Measurements from ENCODE around the gene FOXP1. TPM values are rescaled to one million over a fixed set of nuclear protein-coding genes. Genes with fewer than 3 reads are reported as not detected.

FOXP1 gene
- total RNA-seq, 2 experiments from 2014 or later: 116 to 131 TPM

DNA sequence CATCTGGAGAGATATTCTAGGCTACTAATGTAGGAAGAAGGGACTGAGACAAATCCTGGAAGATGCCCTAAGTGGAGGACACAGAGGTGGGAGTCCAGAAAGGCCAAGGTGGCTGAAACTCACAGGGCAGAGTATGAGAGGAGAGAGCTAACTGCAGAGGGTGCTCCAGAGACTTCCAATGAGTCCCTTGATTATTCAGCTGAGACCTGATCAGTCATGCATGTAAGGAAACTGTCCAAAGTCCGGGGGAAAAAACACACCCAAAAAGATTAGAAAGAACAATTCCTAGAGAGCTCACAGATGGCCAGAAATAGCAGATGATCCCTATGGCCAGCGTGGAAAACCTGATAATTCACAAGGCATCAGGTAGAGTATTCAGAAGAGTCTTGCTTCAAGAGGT, 18.7 kb upstream of the FOXP1 start:
- no peak overlapping the region for H3K4me3 Mint-ChIP-seq
- CTCF ChIA-PET: no interaction called here
- no peaks in the 10 kb centered on the region for H3K36me3 Mint-ChIP-seq (ENCODE audit: low read depth)
- H3K4me1 Mint-ChIP-seq: peaks cover 4% of the 10 kb centered on the region
- peaks cover 18% of the 10 kb centered on the region for H3K9me3 Mint-ChIP-seq
- H3K27me3 Mint-ChIP-seq: peaks cover 2% of the 10 kb centered on the region
- POLR2A ChIA-PET: no interaction called here
- H3K27ac Mint-ChIP-seq: no peak overlapping the region
- DNase-seq: no peak

GRCh38 chr3:71601811-71602210, 18.3 kb upstream of the FOXP1 start:
- peaks cover 17% of the 10 kb centered on the region for H3K9me3 Mint-ChIP-seq
- no peaks in the 10 kb centered on the region for H3K36me3 Mint-ChIP-seq (ENCODE audit: low read depth)
- ChIA-PET POLR2A (no interaction called here), CTCF (interaction anchor here (1.2 kb wide), 1 partner anchor 17 kb away, joined by 3 read pairs; no protein-coding TSS in a partner anchor)
- peaks cover 4% of the 10 kb centered on the region for H3K4me1 Mint-ChIP-seq
- no peak overlapping the region for H3K27ac Mint-ChIP-seq
- no peak for DNase-seq
- no peak overlapping the region for H3K4me3 Mint-ChIP-seq
- peaks cover 2% of the 10 kb centered on the region for H3K27me3 Mint-ChIP-seq

GRCh38 chr3:71600646-71601288, 17.2 kb upstream of the FOXP1 start:
- Mint-ChIP-seq H3K9me3 (peaks cover 8% of the 10 kb centered on the region), H3K4me3 (no peak overlapping the region), H3K27me3 (no peaks in the 10 kb centered on the region), H3K27ac (no peak overlapping the region), H3K36me3 (ENCODE audit: low read depth) (peaks cover 4% of the 10 kb centered on the region), H3K4me1 (peaks cover 4% of the 10 kb centered on the region)
- DNase-seq: no peak
- ChIA-PET CTCF (interaction anchor here (1.2 kb wide), 1 partner anchor 16 kb away, joined by 3 read pairs; no protein-coding TSS in a partner anchor), POLR2A (no interaction called here)

GRCh38 chr3:71599416-71599815, 15.9 kb upstream of the FOXP1 start:
- ChIA-PET POLR2A (no interaction called here), CTCF (no interaction called here)
- Mint-ChIP-seq H3K27me3 (no peaks in the 10 kb centered on the region), H3K4me3 (no peak overlapping the region), H3K36me3 (ENCODE audit: low read depth) (peaks cover 6% of the 10 kb centered on the region), H3K9me3 (peaks cover 11% of the 10 kb centered on the region), H3K27ac (no peak overlapping the region), H3K4me1 (peaks cover 4% of the 10 kb centered on the region)
- DNase-seq: no peak

GRCh38 chr3:71598292-71598691, 14.8 kb upstream of the FOXP1 start:
- H3K9me3 Mint-ChIP-seq: peaks cover 15% of the 10 kb centered on the region
- no peaks in the 10 kb centered on the region for H3K27me3 Mint-ChIP-seq
- POLR2A ChIA-PET: no interaction called here
- DNase-seq: no peak
- H3K4me1 Mint-ChIP-seq: peaks cover 4% of the 10 kb centered on the region
- CTCF ChIA-PET: interaction anchor here (1.1 kb wide), 2 partner anchors 9 to 12 kb away, joined by 3 read pairs; no protein-coding TSS in a partner anchor
- peaks cover 10% of the 10 kb centered on the region for H3K36me3 Mint-ChIP-seq (ENCODE audit: low read depth)
- no peak overlapping the region for H3K27ac Mint-ChIP-seq
- H3K4me3 Mint-ChIP-seq: no peak overlapping the region

DNA sequence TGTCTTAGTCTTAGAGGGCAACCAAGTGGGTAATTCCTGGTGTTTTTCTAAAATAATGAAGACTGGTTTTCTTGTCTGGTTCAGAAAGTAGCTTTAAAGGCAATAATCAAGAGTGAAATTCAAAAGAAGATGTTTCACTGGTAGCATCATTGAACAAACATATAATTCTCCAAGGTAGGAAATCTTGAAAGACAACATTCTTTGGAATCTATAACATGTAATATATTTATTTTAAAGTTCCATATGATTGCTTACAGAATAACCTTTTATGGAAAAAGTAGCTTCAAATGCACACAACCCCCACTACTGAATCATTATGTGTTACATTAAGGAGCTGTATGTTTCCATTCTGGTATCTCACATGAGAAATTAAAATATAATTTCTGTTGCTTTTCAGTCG, 13.8 kb upstream of the FOXP1 start:
- Mint-ChIP-seq H3K9me3 (peaks cover 15% of the 10 kb centered on the region), H3K36me3 (ENCODE audit: low read depth) (peaks cover 10% of the 10 kb centered on the region), H3K27ac (no peak overlapping the region), H3K4me3 (no peak overlapping the region), H3K4me1 (peaks cover 4% of the 10 kb centered on the region), H3K27me3 (no peaks in the 10 kb centered on the region)
- ChIA-PET CTCF (interaction anchor here (1.1 kb wide), 1 partner anchor 11 kb away, joined by 3 read pairs; no protein-coding TSS in a partner anchor), POLR2A (no interaction called here)
- DNase-seq: no peak

DNA sequence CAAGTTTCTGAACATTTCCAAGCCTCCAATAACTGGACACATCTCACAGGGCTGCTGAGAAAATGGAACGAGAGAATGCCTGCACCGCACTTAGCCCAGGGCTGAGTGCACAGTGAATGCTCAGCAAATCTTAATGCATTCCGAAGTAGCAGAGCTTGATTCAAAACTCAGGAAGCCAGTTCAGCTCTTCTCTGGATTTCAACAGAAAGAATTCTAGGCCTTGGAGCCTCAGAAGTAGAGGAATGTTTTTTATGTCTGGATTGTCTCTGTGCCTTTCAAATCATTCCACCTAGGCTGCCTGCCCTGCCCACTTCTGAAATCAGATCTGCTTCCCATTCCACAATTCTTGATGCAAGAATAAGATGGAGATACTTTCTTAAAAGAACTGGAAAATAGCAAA, 9.6 kb upstream of the FOXP1 start:
- Mint-ChIP-seq H3K4me3 (no peak overlapping the region), H3K36me3 (ENCODE audit: low read depth) (peaks cover 11% of the 10 kb centered on the region), H3K27me3 (no peaks in the 10 kb centered on the region), H3K4me1 (no peaks in the 10 kb centered on the region), H3K27ac (no peak overlapping the region), H3K9me3 (peaks cover 7% of the 10 kb centered on the region)
- no peak for DNase-seq
- ChIA-PET POLR2A (no interaction called here), CTCF (no interaction called here)

- H3K4me3 Mint-ChIP-seq: no peak overlapping the region
- no peak for DNase-seq
- no peak overlapping the region for H3K27ac Mint-ChIP-seq
- ChIA-PET POLR2A (no interaction called here), CTCF (interaction anchor here (0.6 to 1.6 kb wide), 3 partner anchors 11 to 1040 kb away, joined by 3 to 6 read pairs (median 3); no protein-coding TSS in a partner anchor)
- no peaks in the 10 kb centered on the region for H3K27me3 Mint-ChIP-seq
- peaks cover 10% of the 10 kb centered on the region for H3K36me3 Mint-ChIP-seq (ENCODE audit: low read depth)
- peaks cover 5% of the 10 kb centered on the region for H3K4me1 Mint-ChIP-seq
- peaks cover 7% of the 10 kb centered on the region for H3K9me3 Mint-ChIP-seq
Measured at GRCh38 chr3:71591101-71591500, 7.6 kb upstream of the FOXP1 start.

GRCh38 chr3:71589132-71589531, 5.6 kb upstream of the FOXP1 start:
- peaks cover 20% of the 10 kb centered on the region for H3K4me1 Mint-ChIP-seq
- no peaks in the 10 kb centered on the region for H3K27me3 Mint-ChIP-seq
- ChIA-PET CTCF (interaction anchor here (0.9 kb wide), 1 partner anchor 9 kb away, joined by 3 read pairs; no protein-coding TSS in a partner anchor), POLR2A (no interaction called here)
- H3K36me3 Mint-ChIP-seq (ENCODE audit: low read depth): peaks cover 3% of the 10 kb centered on the region
- peaks cover 2% of the 10 kb centered on the region for H3K9me3 Mint-ChIP-seq
- no peak overlapping the region for H3K4me3 Mint-ChIP-seq
- DNase-seq: no peak
- H3K27ac Mint-ChIP-seq: no peak overlapping the region

- Mint-ChIP-seq H3K27ac (no peak overlapping the region), H3K36me3 (ENCODE audit: low read depth) (peaks cover 1% of the 10 kb centered on the region), H3K27me3 (no peaks in the 10 kb centered on the region), H3K4me1 (peaks cover 21% of the 10 kb centered on the region), H3K9me3 (no peaks in the 10 kb centered on the region), H3K4me3 (no peak overlapping the region)
- ChIA-PET CTCF (interaction anchor here (0.6 kb wide), 1 partner anchor 572 kb away, joined by 3 read pairs; no protein-coding TSS in a partner anchor), POLR2A (no interaction called here)
- no peak for DNase-seq
Measured at GRCh38 chr3:71587958-71588357, 4.4 kb upstream of the FOXP1 start.

GRCh38 chr3:71586810-71587242, 3.3 kb upstream of the FOXP1 start:
- POLR2A ChIA-PET: interaction anchor here (0.7 kb wide), 1 partner anchor 41 kb away, joined by 8 read pairs; no protein-coding TSS in a partner anchor
- H3K9me3 Mint-ChIP-seq: no peaks in the 10 kb centered on the region
- peaks cover 1% of the 10 kb centered on the region for H3K36me3 Mint-ChIP-seq (ENCODE audit: low read depth)
- no peak for DNase-seq
- peaks cover 24% of the 10 kb centered on the region for H3K4me1 Mint-ChIP-seq
- CTCF ChIA-PET: interaction anchor here (0.6 to 1.6 kb wide), 3 partner anchors 11 to 703 kb away, joined by 3 to 4 read pairs (median 3); no protein-coding TSS in a partner anchor
- no peak overlapping the region for H3K4me3 Mint-ChIP-seq
- peaks cover 4% of the 10 kb centered on the region for H3K27me3 Mint-ChIP-seq
- no peak overlapping the region for H3K27ac Mint-ChIP-seq

DNA sequence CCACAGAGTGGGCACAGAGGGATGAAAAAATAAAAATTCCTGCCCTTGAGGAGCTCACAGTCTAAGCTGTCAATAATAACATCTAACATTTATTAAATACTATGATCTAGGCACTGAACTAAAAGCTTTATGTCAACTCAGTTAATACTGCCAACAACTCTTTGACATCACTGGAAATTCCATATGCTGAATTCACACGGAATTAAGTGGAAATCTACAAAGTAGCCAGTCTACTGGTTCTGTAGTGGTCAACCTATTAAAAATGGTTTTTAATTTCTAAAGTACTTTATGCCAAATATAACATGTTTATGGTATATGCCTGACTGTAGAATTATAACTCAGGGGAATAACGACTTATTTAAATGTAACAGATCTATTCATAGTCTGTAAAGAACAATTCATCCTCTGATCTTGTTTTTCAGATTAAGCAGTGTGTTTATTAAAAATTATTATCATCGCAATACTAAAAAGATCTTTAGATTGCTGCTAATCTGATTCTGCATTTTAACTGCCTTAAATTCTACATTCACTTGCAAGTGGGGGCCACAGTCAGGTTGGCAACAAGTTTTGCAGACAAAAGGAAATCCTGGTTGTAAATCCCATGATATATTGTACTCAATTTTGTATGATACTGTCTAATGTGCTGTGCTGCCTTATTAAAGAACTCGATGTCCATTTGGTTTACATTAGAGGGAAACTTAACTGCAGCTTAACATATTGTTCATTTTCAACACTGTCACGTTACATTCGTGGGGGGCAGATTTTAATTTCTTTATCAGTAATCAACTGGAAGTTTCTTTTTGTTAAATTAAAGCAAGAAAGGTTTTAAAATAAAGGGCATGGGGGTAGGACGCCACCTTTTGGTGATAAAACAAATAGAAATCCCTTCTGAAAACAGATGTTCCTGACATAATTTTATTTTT, 2.6 kb upstream of the FOXP1 start:
- no peak overlapping the region for H3K27ac Mint-ChIP-seq
- ChIA-PET CTCF (interaction anchor here (0.7 to 1.6 kb wide), 4 partner anchors 12 to 1047 kb away, joined by 3 read pairs; no protein-coding TSS in a partner anchor), POLR2A (interaction anchor here (0.7 kb wide), 1 partner anchor 42 kb away, joined by 8 read pairs; no protein-coding TSS in a partner anchor)
- peak; percentile 39 for DNase-seq
- peaks cover 1% of the 10 kb centered on the region for H3K36me3 Mint-ChIP-seq (ENCODE audit: low read depth)
- no peaks in the 10 kb centered on the region for H3K9me3 Mint-ChIP-seq
- H3K4me1 Mint-ChIP-seq: peaks cover 25% of the 10 kb centered on the region
- peaks cover 6% of the 10 kb centered on the region for H3K27me3 Mint-ChIP-seq
- H3K4me3 Mint-ChIP-seq: peak overlapping the region; percentile 7

DNA sequence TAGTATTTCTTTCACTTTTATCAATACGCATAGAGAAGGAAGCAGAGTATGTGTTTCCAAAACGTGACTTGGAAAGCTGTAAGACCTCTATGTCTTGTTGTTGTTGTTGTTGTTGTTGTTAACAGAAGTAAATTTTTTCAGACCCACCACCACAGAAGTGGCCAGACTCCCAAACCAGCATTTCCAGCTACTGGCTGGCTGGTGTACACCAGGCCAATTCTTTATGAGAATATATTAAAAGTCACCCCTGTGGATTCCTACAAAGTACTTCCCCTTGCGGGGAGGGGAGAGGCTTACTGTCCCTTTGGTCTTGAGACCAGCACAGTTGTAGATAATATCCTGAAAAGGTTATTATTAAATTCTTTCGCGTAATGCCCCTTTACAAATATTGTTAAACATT, 1.6 kb upstream of the FOXP1 start:
- POLR2A ChIA-PET: no interaction called here
- Mint-ChIP-seq H3K4me1 (peaks cover 34% of the 10 kb centered on the region), H3K36me3 (ENCODE audit: low read depth) (no peaks in the 10 kb centered on the region), H3K27ac (peak overlapping the region; percentile 87), H3K9me3 (no peaks in the 10 kb centered on the region), H3K27me3 (peaks cover 13% of the 10 kb centered on the region), H3K4me3 (peak overlapping the region; percentile 75)
- CTCF ChIA-PET: interaction anchor here (0.7 to 1.6 kb wide), 6 partner anchors 13 to 1046 kb away, joined by 3 read pairs; no protein-coding TSS in a partner anchor
- DNase-seq: no peak

Measured in activated CD4-positive, alpha-beta T cell treated with anti-CD3 and anti-CD28 coated beads, Interleukin-2, amount 10 ng/mL, durations not matched to agents 7 days and 5 days (primary cell).